RKO (cell line): Measurements from ENCODE around the gene TSEN34.

Experiments used
- DNase-seq: peaks from one replicate; pipeline ENCODE4 v3.0.0-alpha.2; 2016; ENCODE audit warnings: low spot score

The TSEN34 gene

DNA sequence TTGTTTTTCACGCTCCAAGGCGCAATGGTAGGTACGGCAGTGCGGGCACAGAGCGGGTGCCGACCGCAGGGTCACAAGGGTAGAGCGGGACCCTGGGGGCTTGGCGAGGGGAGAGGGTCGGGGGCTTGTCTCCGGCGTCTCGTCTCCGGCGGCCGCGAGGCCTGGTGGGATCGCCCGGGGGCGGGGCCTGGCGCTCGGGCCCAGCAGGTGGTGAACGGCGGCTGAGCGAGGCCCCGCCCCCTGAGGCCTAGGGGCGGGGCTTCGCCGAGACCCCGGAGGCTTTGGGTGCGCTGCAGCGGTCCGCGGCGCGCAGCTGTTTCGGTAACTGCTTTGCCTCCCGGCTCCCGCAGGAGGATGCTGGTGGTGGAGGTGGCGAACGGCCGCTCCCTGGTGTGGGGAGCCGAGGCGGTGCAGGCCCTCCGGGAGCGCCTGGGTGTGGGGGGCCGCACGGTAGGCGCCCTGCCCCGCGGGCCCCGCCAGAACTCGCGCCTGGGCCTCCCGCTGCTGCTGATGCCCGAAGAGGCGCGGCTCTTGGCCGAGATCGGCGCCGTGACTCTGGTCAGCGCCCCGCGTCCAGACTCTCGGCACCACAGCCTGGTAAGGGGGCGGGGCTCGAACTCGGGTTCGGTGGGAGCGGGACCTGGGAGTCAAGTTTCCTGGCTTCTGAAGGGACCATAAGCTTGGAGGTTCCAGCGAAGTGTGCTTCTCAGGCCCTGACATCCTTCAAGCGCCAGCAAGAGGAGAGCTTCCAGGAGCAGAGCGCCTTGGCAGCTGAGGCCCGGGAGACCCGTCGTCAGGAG is at the start of gene TSEN34:
TSS of gene TSEN34 (plus strand) at position 298 of the 800 bp plus-strand sequence. CDS start at position 355, 57 bp downstream.
- peak; percentile 86 for DNase-seq

- DNase-seq: no peak
These were observed 49.8 kb upstream of the TSEN34 start for GRCh38 chr19:54141356-54141755.

- DNase-seq: no peak
These were observed 48.8 kb upstream of the TSEN34 start for GRCh38 chr19:54142166-54142780.

- no peak for DNase-seq
These were observed 45.5 kb upstream of the TSEN34 start for GRCh38 chr19:54145541-54146158.

DNA sequence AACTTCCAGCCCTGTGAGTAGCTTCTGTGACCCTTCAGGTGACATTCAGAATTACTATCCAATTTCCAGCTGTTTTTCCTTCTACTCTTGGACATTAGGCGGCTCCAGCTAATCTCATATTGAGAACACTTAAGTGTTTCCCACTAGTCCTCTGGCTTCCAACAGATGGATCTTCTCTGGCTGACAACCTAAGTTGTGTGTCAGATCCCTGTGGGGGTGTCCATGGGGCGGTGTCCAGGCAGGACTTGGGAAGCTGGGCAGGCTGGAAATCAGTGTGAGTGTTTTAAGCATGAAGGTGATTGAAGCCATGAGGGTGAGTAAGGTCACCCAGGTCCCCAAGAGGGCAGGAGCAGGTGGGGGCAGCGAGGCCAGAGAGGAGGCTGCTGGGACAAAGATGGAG is 43.4 kb upstream of the TSEN34 start:
- DNase-seq: no peak

DNA sequence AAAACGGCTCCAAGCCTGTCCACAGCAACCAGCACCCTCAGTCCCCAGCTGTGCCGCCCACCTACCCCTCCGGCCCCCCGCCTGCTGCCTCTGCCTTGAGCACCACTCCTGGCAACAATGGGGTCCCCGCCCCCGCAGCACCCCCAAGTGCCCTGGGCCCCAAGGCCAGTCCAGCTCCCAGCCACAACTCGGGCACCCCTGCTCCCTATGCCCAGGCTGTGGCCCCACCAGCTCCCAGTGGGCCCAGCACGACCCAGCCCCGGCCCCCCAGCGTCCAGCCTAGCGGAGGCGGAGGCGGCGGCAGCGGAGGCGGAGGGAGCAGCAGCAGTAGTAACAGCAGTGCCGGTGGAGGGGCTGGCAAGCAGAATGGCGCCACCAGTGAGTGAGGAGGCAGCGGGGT is 43.0 kb upstream of the TSEN34 start:
- DNase-seq: no peak

DNA sequence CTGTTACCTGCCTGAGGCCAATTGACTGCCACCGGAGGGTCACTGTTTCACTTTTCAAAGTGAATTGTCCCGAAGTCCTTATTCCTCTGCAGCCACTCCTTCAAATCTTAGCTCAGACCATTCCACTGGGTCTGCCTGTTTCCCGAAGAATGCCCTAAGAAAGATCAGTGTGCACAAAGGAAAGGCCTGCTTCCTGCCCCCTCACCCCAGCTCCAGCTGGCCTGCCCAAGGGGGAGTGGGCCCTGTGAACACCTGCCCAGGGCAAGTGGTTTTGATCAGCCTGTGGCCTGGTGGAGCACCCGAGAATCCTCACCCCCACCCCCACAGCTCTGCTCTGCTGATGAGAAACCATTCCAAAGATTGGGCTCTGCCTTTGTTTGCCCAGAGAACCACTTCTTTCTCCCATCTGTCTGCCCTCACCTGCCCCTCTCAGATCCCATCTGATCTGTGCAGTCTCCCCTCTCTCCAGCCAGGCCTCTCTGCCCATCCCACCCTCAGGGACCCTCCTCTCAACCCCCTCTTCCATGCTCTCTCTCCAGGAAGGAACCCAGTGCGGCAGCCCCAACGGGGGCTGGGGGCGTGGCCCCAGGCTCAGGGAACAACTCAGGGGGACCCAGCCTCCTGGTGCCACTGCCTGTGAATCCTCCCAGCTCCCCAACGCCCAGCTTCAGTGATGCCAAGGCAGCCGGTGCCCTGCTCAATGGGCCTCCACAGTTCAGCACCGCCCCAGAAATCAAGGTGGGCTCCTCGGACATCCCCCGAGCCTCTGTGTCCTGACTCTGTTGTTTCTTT is 41.9 kb upstream of the TSEN34 start:
- no peak for DNase-seq

DNA sequence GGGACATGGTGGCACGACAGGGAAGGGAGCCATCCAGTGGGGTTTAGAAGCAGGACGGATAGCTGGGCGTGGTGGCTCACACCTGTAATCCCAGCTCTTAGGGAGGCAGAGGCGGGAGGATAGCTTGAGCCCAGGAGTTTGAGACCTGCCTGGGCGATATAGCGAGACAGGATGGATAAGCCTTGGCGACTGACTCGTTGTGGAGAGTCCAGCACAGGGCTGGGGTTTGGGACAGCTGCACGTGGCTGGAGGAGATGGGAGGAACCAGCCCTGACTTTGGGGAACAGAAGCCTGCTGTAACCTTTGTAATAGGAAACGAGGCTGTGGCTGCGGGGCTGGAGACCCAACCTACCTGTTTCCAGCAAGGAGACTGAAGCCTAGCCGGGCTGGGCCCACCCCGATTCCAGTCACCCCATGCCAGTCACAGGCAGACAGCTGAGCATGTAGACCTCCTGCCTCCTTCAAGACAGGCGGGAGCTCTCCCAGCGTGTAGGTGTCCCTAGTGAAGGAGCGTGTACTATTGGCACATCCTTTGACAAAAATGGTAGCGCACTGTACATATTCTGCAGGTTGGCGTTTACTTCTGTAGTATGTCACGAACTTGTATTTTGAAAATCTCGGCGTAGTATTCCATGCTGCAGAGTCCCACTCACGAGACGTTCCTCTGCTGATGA is 39.6 kb upstream of the TSEN34 start:
- DNase-seq: no peak

DNA sequence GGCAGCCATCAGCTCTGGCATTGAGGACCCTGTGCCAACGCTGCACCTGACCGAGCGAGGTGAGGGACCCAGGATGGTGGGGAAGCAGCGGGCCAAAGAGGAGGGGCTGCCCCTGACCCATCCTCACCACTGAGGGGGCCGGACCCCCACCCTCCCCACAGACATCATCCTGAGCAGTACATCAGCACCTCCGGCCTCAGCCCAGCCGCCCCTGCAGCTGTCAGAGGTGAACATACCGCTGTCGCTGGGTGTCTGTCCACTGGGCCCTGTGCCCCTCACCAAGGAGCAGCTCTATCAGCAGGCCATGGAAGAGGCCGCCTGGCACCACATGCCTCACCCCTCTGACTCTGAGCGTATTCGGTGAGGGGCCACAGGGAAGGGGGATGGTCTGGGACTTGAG is 38.8 kb upstream of the TSEN34 start:
- DNase-seq: no peak

GRCh38 chr19:54152878-54153524 is 38.1 kb upstream of the TSEN34 start:
- no peak for DNase-seq

- no peak for DNase-seq
These were observed 37.3 kb upstream of the TSEN34 start for GRCh38 chr19:54153731-54154326.

- no peak for DNase-seq
These were observed 36.3 kb upstream of the TSEN34 start for GRCh38 chr19:54154603-54155345.

- DNase-seq: no peak
These were observed 35.4 kb upstream of the TSEN34 start for GRCh38 chr19:54155694-54156093.

DNA sequence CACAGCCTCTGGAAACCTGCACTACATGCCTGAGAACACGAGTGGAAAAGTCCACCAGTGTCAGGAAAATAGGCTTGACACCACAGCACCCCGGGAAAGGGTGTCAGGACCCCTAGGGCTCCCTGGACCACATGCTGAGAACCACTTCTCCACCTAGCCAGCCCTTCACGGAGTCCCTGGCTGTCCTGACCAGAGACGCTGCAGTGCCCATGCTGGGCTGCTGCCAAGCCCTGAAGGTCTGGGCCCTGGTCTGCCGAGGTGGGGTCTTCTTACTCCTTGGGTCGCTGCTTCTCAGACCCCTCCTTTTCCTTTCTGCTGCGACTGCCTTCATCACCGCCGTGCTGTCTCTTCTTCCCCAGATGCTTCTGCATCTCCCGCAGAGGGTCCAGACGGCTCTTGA is 34.6 kb upstream of the TSEN34 start:
- no peak for DNase-seq

DNA sequence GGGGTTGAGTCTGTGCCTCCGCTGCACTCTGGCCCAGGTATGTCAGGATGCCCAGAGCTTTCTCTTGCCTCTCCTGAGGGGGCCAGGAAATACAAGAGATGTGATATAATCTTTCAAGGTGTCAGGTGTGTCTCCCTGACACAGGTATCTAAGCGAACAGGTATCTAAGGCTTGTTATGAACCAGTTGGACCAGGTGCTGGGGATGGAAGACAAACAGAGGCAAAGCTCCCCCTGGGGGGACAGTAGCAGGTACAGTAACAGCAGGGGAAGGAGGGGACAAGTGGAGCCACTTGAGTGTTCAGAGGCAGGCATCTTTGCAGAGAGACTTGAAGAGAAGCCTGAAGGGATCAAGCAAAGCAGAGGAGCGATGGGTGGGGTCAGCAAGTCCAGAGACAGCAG is 34.2 kb upstream of the TSEN34 start:
- no peak for DNase-seq

DNA sequence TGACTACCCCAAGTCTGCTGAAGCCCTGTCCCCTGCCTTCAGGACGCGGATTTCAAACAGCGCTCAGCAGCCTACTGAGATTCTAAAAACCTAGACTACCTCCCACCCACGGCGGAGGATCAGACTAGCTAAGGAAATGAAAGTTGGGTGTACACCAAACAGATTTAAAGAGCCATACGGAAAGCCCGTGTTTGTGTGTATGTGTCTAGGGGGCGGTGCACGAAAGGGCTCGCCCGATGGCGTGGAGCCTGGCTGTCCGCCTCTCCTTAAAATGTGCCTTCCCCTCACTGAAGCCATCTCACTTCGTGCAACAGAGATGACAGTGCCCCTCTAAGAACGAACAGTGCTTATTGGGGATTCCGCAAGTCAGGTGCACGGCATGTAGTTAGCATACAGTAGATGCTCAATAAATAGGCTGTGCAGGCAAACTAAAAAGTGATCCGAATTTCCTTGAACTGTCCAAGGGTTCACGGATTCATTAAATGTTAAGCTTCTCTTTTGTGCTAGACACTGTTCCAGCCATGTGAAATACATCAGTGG is 32.2 kb upstream of the TSEN34 start:
- DNase-seq: peak; percentile 47

DNA sequence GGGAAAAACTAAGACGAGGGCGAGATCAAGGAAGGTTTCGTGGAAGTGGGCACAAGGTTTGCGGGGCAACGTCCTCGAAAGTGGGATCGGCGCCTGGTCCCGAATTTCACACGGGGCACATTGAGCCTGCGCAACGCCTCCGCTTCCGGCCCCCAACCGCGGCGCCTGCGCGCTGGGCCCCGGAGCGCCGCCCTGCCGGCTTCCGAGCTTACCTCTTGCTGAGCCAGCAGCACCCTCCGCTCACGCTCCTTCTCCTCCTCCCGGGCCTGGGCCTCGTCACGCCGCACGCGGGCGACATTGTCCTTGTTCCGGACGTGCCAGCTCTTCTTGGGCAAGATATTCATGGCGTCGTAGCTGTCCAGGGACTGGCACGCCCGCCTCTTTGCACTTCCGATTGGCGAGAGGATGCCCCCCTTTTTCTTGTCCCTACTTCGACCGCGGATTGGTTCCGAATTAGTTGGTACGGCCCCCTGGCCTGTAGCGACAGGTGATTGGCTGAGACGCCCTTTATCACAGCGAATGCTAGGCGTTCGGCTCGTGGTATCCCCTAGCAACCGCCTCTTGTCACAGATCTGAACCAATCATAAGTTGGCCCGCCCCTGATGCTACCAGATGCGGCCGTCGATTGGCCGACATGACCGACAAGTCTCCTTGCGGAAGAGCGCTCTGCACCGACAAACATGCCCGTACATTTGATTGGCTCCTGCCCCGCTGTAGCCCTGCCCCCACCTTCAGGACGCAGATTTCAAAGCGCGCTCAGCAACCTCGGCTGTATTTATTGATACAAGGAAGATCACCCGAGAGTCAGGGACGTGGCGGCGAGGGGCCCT is 31.5 kb upstream of the TSEN34 start, which contains the start of gene LENG1:
TSS of gene LENG1 (minus strand) at position 370 of the 830 bp plus-strand sequence. CDS start at position 344, 26 bp downstream.
- peak; percentile 100 for DNase-seq

DNA sequence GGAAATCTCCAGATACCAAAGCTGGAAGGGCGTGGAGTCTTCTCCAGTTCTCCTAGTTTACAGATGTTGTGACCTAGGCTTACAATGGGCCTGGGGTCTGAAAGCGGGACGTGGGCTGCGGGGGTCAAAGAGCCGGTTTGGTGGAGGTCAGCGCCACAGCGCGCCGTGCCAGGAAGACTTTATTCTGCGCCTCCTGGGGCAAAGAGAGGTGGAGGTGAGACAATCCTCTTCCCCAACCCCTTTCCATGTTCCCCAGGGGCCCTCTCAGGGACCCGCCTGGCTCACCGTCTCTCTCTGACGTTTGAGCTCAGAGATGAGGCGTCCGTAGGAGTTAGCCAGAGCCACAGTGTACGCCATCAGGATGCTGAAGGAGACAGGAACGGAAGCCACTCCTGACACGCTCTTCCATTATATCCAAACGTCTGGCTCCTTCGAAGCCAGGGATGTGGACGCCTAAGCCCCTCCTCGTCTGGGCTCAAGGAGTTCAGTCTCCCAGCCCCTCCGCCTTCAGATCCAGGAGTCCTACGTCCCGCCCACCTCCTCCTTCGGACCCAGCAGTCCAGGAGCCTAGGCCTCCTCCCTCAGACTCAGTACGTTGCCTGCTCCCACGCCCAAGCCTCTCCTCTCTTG is 30.8 kb upstream of the TSEN34 start:
- DNase-seq: peak; percentile 61
